Ureter (tissue), 1 donor: Measurements from ENCODE around the gene SAP30L. TPM values are rescaled to one million over a fixed set of nuclear protein-coding genes. Genes with fewer than 3 reads are reported as not detected.

Experiments
- DNase-seq: peaks from one replicate; pipeline ENCODE4 v3.0.0-alpha.2; 2020; ENCODE audit warnings: low spot score
- total RNA-seq: library from RNA; stranded (reverse); gene quantifications from one replicate; pipeline ENCODE4 v1.2.4, GENCODE V29; 2023
- donor health status: DM: yes; HTN: yes; CAD: no.

Gene SAP30L
- total RNA-seq: 34.6 TPM

- peak; percentile 96 for DNase-seq
Measured at GRCh38 chr5:154445422-154446194, at the start of gene SAP30L. SAP30L (plus strand) TSS chr5:154445997; CDS start chr5:154446605, 608 bp downstream.

- no peak for DNase-seq
Measured at GRCh38 chr5:154396128-154396527, 49.7 kb upstream of the SAP30L start.

GRCh38 chr5:154397652-154398406, 48.0 kb upstream of the SAP30L start:
- peak; percentile 58 for DNase-seq

- DNase-seq: no peak
Measured at GRCh38 chr5:154400678-154401077, 45.1 kb upstream of the SAP30L start.

- no peak for DNase-seq
Measured at GRCh38 chr5:154401355-154401754, 44.4 kb upstream of the SAP30L start.

- no peak for DNase-seq
Measured at GRCh38 chr5:154401931-154402330, 43.9 kb upstream of the SAP30L start.

GRCh38 chr5:154402611-154403010, 43.2 kb upstream of the SAP30L start:
- no peak for DNase-seq

- no peak for DNase-seq
Measured at GRCh38 chr5:154403234-154403633, 42.6 kb upstream of the SAP30L start.

- DNase-seq: no peak
Measured at GRCh38 chr5:154403776-154404387, 41.9 kb upstream of the SAP30L start.

GRCh38 chr5:154405078-154405792, 40.6 kb upstream of the SAP30L start:
- peak; percentile 75 for DNase-seq

- DNase-seq: no peak
Measured at GRCh38 chr5:154406231-154406630, 39.6 kb upstream of the SAP30L start.

GRCh38 chr5:154406826-154407225, 39.0 kb upstream of the SAP30L start:
- no peak for DNase-seq

GRCh38 chr5:154408811-154409210, 37.0 kb upstream of the SAP30L start:
- DNase-seq: no peak

GRCh38 chr5:154409230-154409840, 36.5 kb upstream of the SAP30L start:
- no peak for DNase-seq

- no peak for DNase-seq
Measured at GRCh38 chr5:154410008-154410407, 35.8 kb upstream of the SAP30L start.

GRCh38 chr5:154410786-154411185, 35.0 kb upstream of the SAP30L start:
- no peak for DNase-seq

- no peak for DNase-seq
Measured at GRCh38 chr5:154411338-154411737, 34.5 kb upstream of the SAP30L start.

GRCh38 chr5:154412316-154412715, 33.5 kb upstream of the SAP30L start:
- DNase-seq: no peak

GRCh38 chr5:154412925-154413324, 32.9 kb upstream of the SAP30L start:
- no peak for DNase-seq

- no peak for DNase-seq
Measured at GRCh38 chr5:154415114-154415513, 30.7 kb upstream of the SAP30L start.

- no peak for DNase-seq
Measured at GRCh38 chr5:154418344-154418820, 27.4 kb upstream of the SAP30L start.
